HAP-1 (cell line): ENCODE measurements around the gene CMIP.

Source experiments
- DNase-seq, 2 experiments: peaks; one replicate each; pipeline ENCODE4 v3.0.0-alpha.2; 2016 to 2020; ENCODE audit warnings: low spot score in 2 of 2
- H3K27me3 ChIP-seq: fragments of 250-450 bp; sonication (Bioruptor Pico); 2 replicates; pipeline ENCODE4 v1.5.1; 2020; ENCODE audit warnings: low read depth, mild to moderate bottlenecking, moderate library complexity
- H3K36me3 ChIP-seq: fragments of 250-450 bp; sonication (Bioruptor Pico); replicated peaks from 2 replicates; pipeline ENCODE4 v1.5.1; 2020; ENCODE audit warnings: mild to moderate bottlenecking
- H3K4me1 ChIP-seq: fragments of 250-450 bp; sonication (Bioruptor Pico); 2 replicates; pipeline ENCODE4 v1.5.1; 2020; ENCODE audit warnings: mild to moderate bottlenecking
- H3K4me3 ChIP-seq: fragments of 250-450 bp; sonication (Bioruptor Pico); 2 replicates; pipeline ENCODE4 v1.5.1; 2020; ENCODE audit warnings: mild to moderate bottlenecking, moderate library complexity
- H3K9me3 ChIP-seq: fragments of 250-450 bp; sonication (Bioruptor Pico); 2 replicates; pipeline ENCODE4 v1.5.1; 2020; ENCODE audit warnings: mild to moderate bottlenecking, moderate library complexity
- in situ Hi-C: fragments of 300-500 bp; cut with MboI; formaldehyde crosslinking; loops from 3 replicates; pipeline ENCODE4 v1.14.3; 2020; ENCODE audit warnings: low sequenced_read_pairs, inconsistent platforms, mixed read lengths

Gene CMIP

GRCh38 chr16:81610144-81610842 lies 165.7 kb downstream of the CMIP start:
- Histone ChIP-seq H3K27me3 (no peaks in the 10 kb centered on the region), H3K36me3 (no peaks in the 10 kb centered on the region), H3K4me3 (no peak overlapping the region), H3K4me1 (no peaks in the 10 kb centered on the region), H3K9me3 (no peaks in the 10 kb centered on the region)
- in situ Hi-C loops: no loop called here
- no peak for DNase-seq

- no peaks in the 10 kb centered on the region for H3K4me1 ChIP-seq
- H3K27me3 ChIP-seq: no peaks in the 10 kb centered on the region
- H3K4me3 ChIP-seq: no peak overlapping the region
- no peaks in the 10 kb centered on the region for H3K36me3 ChIP-seq
- no peaks in the 10 kb centered on the region for H3K9me3 ChIP-seq
- no peak for DNase-seq
- in situ Hi-C loops: no loop called here
Measured at GRCh38 chr16:81610936-81611335, 166.3 kb downstream of the CMIP start.

- no peak for DNase-seq
- H3K36me3 ChIP-seq: no peaks in the 10 kb centered on the region
- in situ Hi-C loops: no loop called here
- H3K27me3 ChIP-seq: no peaks in the 10 kb centered on the region
- no peaks in the 10 kb centered on the region for H3K9me3 ChIP-seq
- H3K4me3 ChIP-seq: no peak overlapping the region
- no peaks in the 10 kb centered on the region for H3K4me1 ChIP-seq
Measured at GRCh38 chr16:81611721-81612120, 167.1 kb downstream of the CMIP start.

- H3K36me3 ChIP-seq: no peaks in the 10 kb centered on the region
- no peaks in the 10 kb centered on the region for H3K4me1 ChIP-seq
- in situ Hi-C loops: no loop called here
Measured at GRCh38 chr16:81612351-81613163, 167.9 kb downstream of the CMIP start.

GRCh38 chr16:81614171-81614570 lies 169.6 kb downstream of the CMIP start:
- Histone ChIP-seq H3K9me3 (no peaks in the 10 kb centered on the region), H3K27me3 (no peaks in the 10 kb centered on the region), H3K4me1 (no peaks in the 10 kb centered on the region), H3K4me3 (no peak overlapping the region), H3K36me3 (no peaks in the 10 kb centered on the region; the same call in 1 of the 2 replicates)
- no peak for DNase-seq
- in situ Hi-C loops: no loop called here

More at GRCh38 chr16:81612351-81613163, 167.9 kb downstream of the CMIP start:
- no peak for DNase-seq
- no peak overlapping the region for H3K4me3 ChIP-seq
- no peaks in the 10 kb centered on the region for H3K9me3 ChIP-seq
- H3K27me3 ChIP-seq: no peaks in the 10 kb centered on the region

GRCh38 chr16:81614654-81615359 lies 170.2 kb downstream of the CMIP start:
- in situ Hi-C loops: no loop called here
- Histone ChIP-seq H3K27me3 (no peaks in the 10 kb centered on the region), H3K36me3 (no peaks in the 10 kb centered on the region; the same call in 1 of the 2 replicates), H3K4me1 (no peaks in the 10 kb centered on the region), H3K9me3 (no peaks in the 10 kb centered on the region), H3K4me3 (no peak overlapping the region)
- no peak for DNase-seq

- DNase-seq: no peak
- no peak overlapping the region for H3K4me3 ChIP-seq
- no peaks in the 10 kb centered on the region for H3K4me1 ChIP-seq
- no peaks in the 10 kb centered on the region; the same call in 1 of the 2 replicates for H3K36me3 ChIP-seq
- H3K27me3 ChIP-seq: no peaks in the 10 kb centered on the region
- in situ Hi-C loops: no loop called here
- H3K9me3 ChIP-seq: no peaks in the 10 kb centered on the region
Measured at GRCh38 chr16:81615411-81615810, 170.8 kb downstream of the CMIP start.

GRCh38 chr16:81615833-81616232 lies 171.2 kb downstream of the CMIP start:
- DNase-seq: no peak
- in situ Hi-C loops: no loop called here
- Histone ChIP-seq H3K4me1 (no peaks in the 10 kb centered on the region), H3K36me3 (no peaks in the 10 kb centered on the region; the same call in 1 of the 2 replicates), H3K9me3 (no peaks in the 10 kb centered on the region), H3K27me3 (no peaks in the 10 kb centered on the region), H3K4me3 (no peak overlapping the region)

GRCh38 chr16:81616321-81617020 lies 171.9 kb downstream of the CMIP start:
- in situ Hi-C loops: no loop called here
- DNase-seq: no peak
- no peaks in the 10 kb centered on the region for H3K27me3 ChIP-seq
- no peaks in the 10 kb centered on the region; the same call in 1 of the 2 replicates for H3K36me3 ChIP-seq
- no peak overlapping the region for H3K4me3 ChIP-seq
- H3K9me3 ChIP-seq: no peaks in the 10 kb centered on the region
- H3K4me1 ChIP-seq: no peaks in the 10 kb centered on the region

- no peaks in the 10 kb centered on the region for H3K27me3 ChIP-seq
- no peak for DNase-seq
- in situ Hi-C loops: no loop called here
- H3K4me3 ChIP-seq: no peak overlapping the region
- H3K36me3 ChIP-seq: no peaks in the 10 kb centered on the region; the same call in 1 of the 2 replicates
- no peaks in the 10 kb centered on the region for H3K9me3 ChIP-seq
- no peaks in the 10 kb centered on the region for H3K4me1 ChIP-seq
Measured at GRCh38 chr16:81617021-81617346, 172.4 kb downstream of the CMIP start.

GRCh38 chr16:81618187-81618586 lies 173.6 kb downstream of the CMIP start:
- DNase-seq: no peak
- no peak overlapping the region for H3K4me3 ChIP-seq
- H3K4me1 ChIP-seq: no peaks in the 10 kb centered on the region
- in situ Hi-C loops: no loop called here
- H3K27me3 ChIP-seq: no peaks in the 10 kb centered on the region
- no peaks in the 10 kb centered on the region for H3K9me3 ChIP-seq
- no peaks in the 10 kb centered on the region; the same call in 1 of the 2 replicates for H3K36me3 ChIP-seq

- Histone ChIP-seq H3K9me3 (no peaks in the 10 kb centered on the region), H3K27me3 (no peaks in the 10 kb centered on the region), H3K4me3 (no peak overlapping the region), H3K4me1 (no peaks in the 10 kb centered on the region), H3K36me3 (no peaks in the 10 kb centered on the region; the same call in 1 of the 2 replicates)
- in situ Hi-C loops: no loop called here
- DNase-seq: no peak
Measured at GRCh38 chr16:81618661-81619060, 174.1 kb downstream of the CMIP start.

- DNase-seq: no peak
- no peaks in the 10 kb centered on the region for H3K4me1 ChIP-seq
- H3K36me3 ChIP-seq: no peaks in the 10 kb centered on the region; the same call in 1 of the 2 replicates
- no peaks in the 10 kb centered on the region for H3K9me3 ChIP-seq
- in situ Hi-C loops: no loop called here
- no peaks in the 10 kb centered on the region for H3K27me3 ChIP-seq
- H3K4me3 ChIP-seq: no peak overlapping the region
Measured at GRCh38 chr16:81620029-81620428, 175.4 kb downstream of the CMIP start.
